Trophoblast cell (in vitro differentiated cells and primary cell): ENCODE results near the gene KLHL34.

Experiments used
- DNase-seq, 2 donors: peaks; one replicate each; pipeline ENCODE4 v3.0.0-alpha.2; 2016
- H2AFZ ChIP-seq: 2 replicates; pipeline ENCODE4 v1.6.1; 2013; ENCODE audit warnings: low read length, moderate library complexity, mild to moderate bottlenecking; ENCODE audit not compliant: insufficient read depth, poor library complexity
- H2AK5ac ChIP-seq: 2 replicates; pipeline ENCODE4 v1.6.1; 2013; ENCODE audit warnings: mild to moderate bottlenecking, low read length
- H2BK120ac ChIP-seq: 2 replicates; pipeline ENCODE4 v1.6.1; 2013; ENCODE audit warnings: low read length, mild to moderate bottlenecking, moderate library complexity; ENCODE audit not compliant: insufficient read depth, poor library complexity
- H2BK12ac ChIP-seq: 2 replicates; pipeline ENCODE4 v1.6.1; 2013; ENCODE audit warnings: mild to moderate bottlenecking, low read length, moderate library complexity
- H2BK5ac ChIP-seq: 2 replicates; pipeline ENCODE4 v1.6.1; 2013; ENCODE audit warnings: low read length, low read depth, moderate library complexity, mild to moderate bottlenecking; ENCODE audit not compliant: poor library complexity
- H3K14ac ChIP-seq: 2 replicates; pipeline ENCODE4 v1.6.1; 2013; ENCODE audit warnings: mild to moderate bottlenecking, low read length
- H3K18ac ChIP-seq: 2 replicates; pipeline ENCODE4 v1.6.1; 2013; ENCODE audit warnings: mild to moderate bottlenecking, low read length
- H3K23ac ChIP-seq: 2 replicates; pipeline ENCODE4 v1.6.1; 2013; ENCODE audit warnings: low read length
- H3K27ac ChIP-seq: 2 replicates; pipeline ENCODE4 v1.5.1; 2013; ENCODE audit warnings: low read depth, mild to moderate bottlenecking, inconsistent platforms, low read length, moderate library complexity
- H3K27me3 ChIP-seq: 2 replicates; pipeline ENCODE4 v1.6.1; 2013; ENCODE audit warnings: inconsistent platforms, mild to moderate bottlenecking, low read length, moderate library complexity; ENCODE audit not compliant: insufficient read depth
- H3K36me3 ChIP-seq, 2 experiments: 1 replicate in 1 of 2; 2 replicates in 1 of 2; pipeline ENCODE4 v1.6.1; 2013; ENCODE audit warnings: low read length in 2 of 2, mild to moderate bottlenecking in 2 of 2, moderate library complexity in 1 of 2; ENCODE audit not compliant: insufficient read depth in 2 of 2, control insufficient read depth in 1 of 2
- H3K4ac ChIP-seq: 2 replicates; pipeline ENCODE4 v1.6.1; 2013; ENCODE audit warnings: low read depth, mild to moderate bottlenecking, low read length, moderate library complexity
- H3K4me1 ChIP-seq, 2 experiments: 1 replicate in 1 of 2; 2 replicates in 1 of 2; pipeline ENCODE4 v1.6.1; 2013; ENCODE audit warnings: low read length in 2 of 2, mild to moderate bottlenecking in 2 of 2, moderate library complexity in 1 of 2; ENCODE audit not compliant: insufficient read depth in 2 of 2, control insufficient read depth in 1 of 2
- H3K4me2 ChIP-seq: 2 replicates; pipeline ENCODE4 v1.6.1; 2013; ENCODE audit warnings: inconsistent platforms, mild to moderate bottlenecking, low read length, moderate library complexity
- H3K4me3 ChIP-seq: 2 replicates; pipeline ENCODE4 v1.5.1; 2013; ENCODE audit warnings: mild to moderate bottlenecking, low read depth, low read length, inconsistent platforms
- H3K79me1 ChIP-seq: one replicate; pipeline ENCODE4 v1.6.1; 2013; ENCODE audit warnings: low read length
- H3K79me2 ChIP-seq: 2 replicates; pipeline ENCODE4 v1.6.1; 2013; ENCODE audit warnings: low read length, mild to moderate bottlenecking; ENCODE audit not compliant: control insufficient read depth, insufficient read depth, poor library complexity
- H3K9ac ChIP-seq: 2 replicates; pipeline ENCODE4 v1.6.1; 2013; ENCODE audit warnings: mild to moderate bottlenecking, low read length
- H3K9me3 ChIP-seq: 2 replicates; pipeline ENCODE4 v1.6.1; 2013; ENCODE audit warnings: low read depth, mild to moderate bottlenecking, control low read depth, inconsistent platforms, low read length; ENCODE audit not compliant: insufficient read depth
- H4K12ac ChIP-seq: 2 replicates; pipeline ENCODE4 v1.6.1; 2013; ENCODE audit warnings: low read depth, mild to moderate bottlenecking, low read length, moderate library complexity
- H4K8ac ChIP-seq: 2 replicates; pipeline ENCODE4 v1.6.1; 2013; ENCODE audit warnings: low read depth, mild to moderate bottlenecking, low read length, moderate library complexity
- H4K91ac ChIP-seq: one replicate; pipeline ENCODE4 v1.6.1; 2013; ENCODE audit warnings: low read depth, mild to moderate bottlenecking, low read length, moderate library complexity
- WGBS: extraction: QIAGEN DNeasy Blood & Tissue Kit; methylation state at CpG from one replicate; pipeline ENCODE4 v1.1.7; 2013; ENCODE audit warnings: missing lambda C conversion rate; ENCODE audit not compliant: insufficient read length, insufficient coverage; ENCODE audit errors: extremely low coverage; 5-methylcytosine and 5-hydroxymethylcytosine counted together

KLHL34 gene

GRCh38 chrX:21660156-21660555, 2.0 kb upstream of the KLHL34 start:
- H4K12ac ChIP-seq = no peak overlapping the region
- peaks cover 2% of the 10 kb centered on the region for H3K9me3 ChIP-seq
- H3K4me3 ChIP-seq = no peak overlapping the region
- no peaks in the 10 kb centered on the region for H3K4me1 ChIP-seq
- H4K91ac ChIP-seq = no peak overlapping the region
- DNase-seq = no peak
- H2AK5ac ChIP-seq = no peak overlapping the region
- H2BK5ac ChIP-seq = no peak overlapping the region
- no peak overlapping the region for H4K8ac ChIP-seq
- no peaks in the 10 kb centered on the region for H3K79me2 ChIP-seq
- H3K18ac ChIP-seq = no peak overlapping the region
- WGBS = no CpG with 5 or more reads among the region's 2 CpGs
- no peak overlapping the region for H3K27ac ChIP-seq
- no peak overlapping the region for H3K9ac ChIP-seq
- no peak overlapping the region for H3K14ac ChIP-seq
- H3K4ac ChIP-seq = no peak overlapping the region
- no peak overlapping the region for H2BK120ac ChIP-seq
- H2BK12ac ChIP-seq = no peak overlapping the region
- H3K23ac ChIP-seq = no peak overlapping the region
- no peak overlapping the region for H2AFZ ChIP-seq
- H3K36me3 ChIP-seq = peaks cover 0 to 2% of the 10 kb centered on the region in 2 experiments
- H3K27me3 ChIP-seq = no peaks in the 10 kb centered on the region
- H3K79me1 ChIP-seq = no peaks in the 10 kb centered on the region
- H3K4me2 ChIP-seq = no peak overlapping the region

GRCh38 chrX:21659320-21659719, 1.2 kb upstream of the KLHL34 start:
- no peaks in the 10 kb centered on the region for H3K79me1 ChIP-seq
- no peak overlapping the region for H3K23ac ChIP-seq
- H2AK5ac ChIP-seq = no peak overlapping the region
- no CpG with 5 or more reads among the region's 3 CpGs for WGBS
- peaks cover 0 to 2% of the 10 kb centered on the region in 2 experiments for H3K36me3 ChIP-seq
- no peak overlapping the region for H3K9ac ChIP-seq
- no peak overlapping the region for H2BK120ac ChIP-seq
- DNase-seq = no peak
- no peak overlapping the region for H3K4ac ChIP-seq
- no peak overlapping the region for H3K4me3 ChIP-seq
- H4K8ac ChIP-seq = no peak overlapping the region
- no peak overlapping the region for H3K18ac ChIP-seq
- H4K12ac ChIP-seq = no peak overlapping the region
- H2BK5ac ChIP-seq = no peak overlapping the region
- H3K4me2 ChIP-seq = no peak overlapping the region
- H2AFZ ChIP-seq = no peak overlapping the region
- H3K27ac ChIP-seq = no peak overlapping the region
- H3K4me1 ChIP-seq = no peaks in the 10 kb centered on the region
- H2BK12ac ChIP-seq = no peak overlapping the region
- H3K14ac ChIP-seq = no peak overlapping the region
- H3K27me3 ChIP-seq = no peaks in the 10 kb centered on the region
- H3K79me2 ChIP-seq = no peaks in the 10 kb centered on the region
- peaks cover 2% of the 10 kb centered on the region for H3K9me3 ChIP-seq
- H4K91ac ChIP-seq = no peak overlapping the region

GRCh38 chrX:21658746-21659145, 616 bp upstream of the KLHL34 start:
- Histone ChIP-seq H3K9ac (no peak overlapping the region), H3K23ac (no peak overlapping the region), H3K18ac (no peak overlapping the region), H3K36me3 (peaks cover 0 to 2% of the 10 kb centered on the region in 2 experiments), H3K4me2 (no peak overlapping the region), H3K9me3 (peaks cover 2% of the 10 kb centered on the region), H3K27ac (no peak overlapping the region), H3K27me3 (no peaks in the 10 kb centered on the region), H2BK120ac (no peak overlapping the region), H3K4me3 (no peak overlapping the region), H3K4ac (no peak overlapping the region), H3K14ac (no peak overlapping the region), H4K12ac (no peak overlapping the region), H3K79me2 (no peaks in the 10 kb centered on the region), H2BK12ac (no peak overlapping the region), H2AK5ac (no peak overlapping the region), H4K91ac (no peak overlapping the region), H2AFZ (no peak overlapping the region), H2BK5ac (no peak overlapping the region), H3K79me1 (no peaks in the 10 kb centered on the region), H3K4me1 (no peaks in the 10 kb centered on the region), H4K8ac (no peak overlapping the region)
- WGBS = no CpG with 5 or more reads among the region's 23 CpGs
- no peak for DNase-seq

GRCh38 chrX:21657318-21658151, 595 bp downstream of the KLHL34 start:
- no peak overlapping the region for H4K91ac ChIP-seq
- H3K18ac ChIP-seq = no peak overlapping the region
- H4K12ac ChIP-seq = no peak overlapping the region
- H3K23ac ChIP-seq = no peak overlapping the region
- H3K27me3 ChIP-seq = no peaks in the 10 kb centered on the region
- H3K4ac ChIP-seq = no peak overlapping the region
- no peak overlapping the region for H3K14ac ChIP-seq
- no peak overlapping the region for H2BK120ac ChIP-seq
- H3K79me1 ChIP-seq = no peaks in the 10 kb centered on the region
- H3K4me2 ChIP-seq = no peak overlapping the region
- H2BK5ac ChIP-seq = no peak overlapping the region
- H3K9me3 ChIP-seq = peaks cover 2% of the 10 kb centered on the region
- H2BK12ac ChIP-seq = no peak overlapping the region
- H3K79me2 ChIP-seq = no peaks in the 10 kb centered on the region
- no peak for DNase-seq
- H2AK5ac ChIP-seq = no peak overlapping the region
- H3K27ac ChIP-seq = no peak overlapping the region
- H3K4me1 ChIP-seq = no peaks in the 10 kb centered on the region
- peaks cover 0 to 2% of the 10 kb centered on the region in 2 experiments for H3K36me3 ChIP-seq
- H3K9ac ChIP-seq = no peak overlapping the region
- H3K4me3 ChIP-seq = no peak overlapping the region
- no CpG with 5 or more reads among the region's 57 CpGs for WGBS
- no peak overlapping the region for H4K8ac ChIP-seq
- H2AFZ ChIP-seq = no peak overlapping the region
